Retina (tissue), 1 donor: ENCODE data around the gene RFT1.

Experiments
- DNase-seq: peaks from one replicate; pipeline ENCODE4 v3.0.0-alpha.2; 2016

Gene RFT1

GRCh38 chr3:53147903-53148400, 17.7 kb upstream of the RFT1 start:
- no peak for DNase-seq

- no peak for DNase-seq
Observed at GRCh38 chr3:53147151-53147902, 17.1 kb upstream of the RFT1 start.

GRCh38 chr3:53146319-53146891, 16.2 kb upstream of the RFT1 start:
- DNase-seq = peak; percentile 50

- DNase-seq = no peak
Observed at GRCh38 chr3:53145713-53146080, 15.5 kb upstream of the RFT1 start.

- no peak for DNase-seq
Observed at GRCh38 chr3:53144862-53145712, 14.9 kb upstream of the RFT1 start.

GRCh38 chr3:53144446-53144845, 14.2 kb upstream of the RFT1 start:
- no peak for DNase-seq

GRCh38 chr3:53142986-53143385, 12.8 kb upstream of the RFT1 start:
- no peak for DNase-seq

- DNase-seq = no peak
Observed at GRCh38 chr3:53140847-53141845, 10.9 kb upstream of the RFT1 start.

GRCh38 chr3:53139906-53140846, 9.9 kb upstream of the RFT1 start:
- DNase-seq = no peak

- no peak for DNase-seq
Observed at GRCh38 chr3:53137835-53138446, 7.7 kb upstream of the RFT1 start.

- DNase-seq = no peak
Observed at GRCh38 chr3:53137221-53137620, 7.0 kb upstream of the RFT1 start.

- peak; percentile 64 for DNase-seq
Observed at GRCh38 chr3:53134631-53135232, 4.5 kb upstream of the RFT1 start.

- DNase-seq = no peak
Observed at GRCh38 chr3:53132347-53132746, 2.1 kb upstream of the RFT1 start.

- DNase-seq = no peak
Observed at GRCh38 chr3:53131096-53131495, 861 bp upstream of the RFT1 start.

- DNase-seq = no peak
Observed at GRCh38 chr3:53129344-53129743, 891 bp downstream of the RFT1 start.

GRCh38 chr3:53126601-53127000, 3.6 kb downstream of the RFT1 start:
- no peak for DNase-seq

- no peak for DNase-seq
Observed at GRCh38 chr3:53123953-53124352, 6.3 kb downstream of the RFT1 start.

- DNase-seq = no peak
Observed at GRCh38 chr3:53123510-53123909, 6.7 kb downstream of the RFT1 start.

- DNase-seq = no peak
Observed at GRCh38 chr3:53122933-53123305, 7.3 kb downstream of the RFT1 start.

- no peak for DNase-seq
Observed at GRCh38 chr3:53122255-53122932, 7.8 kb downstream of the RFT1 start.
